ENCODE results near the gene CYP39A1.

DNA sequence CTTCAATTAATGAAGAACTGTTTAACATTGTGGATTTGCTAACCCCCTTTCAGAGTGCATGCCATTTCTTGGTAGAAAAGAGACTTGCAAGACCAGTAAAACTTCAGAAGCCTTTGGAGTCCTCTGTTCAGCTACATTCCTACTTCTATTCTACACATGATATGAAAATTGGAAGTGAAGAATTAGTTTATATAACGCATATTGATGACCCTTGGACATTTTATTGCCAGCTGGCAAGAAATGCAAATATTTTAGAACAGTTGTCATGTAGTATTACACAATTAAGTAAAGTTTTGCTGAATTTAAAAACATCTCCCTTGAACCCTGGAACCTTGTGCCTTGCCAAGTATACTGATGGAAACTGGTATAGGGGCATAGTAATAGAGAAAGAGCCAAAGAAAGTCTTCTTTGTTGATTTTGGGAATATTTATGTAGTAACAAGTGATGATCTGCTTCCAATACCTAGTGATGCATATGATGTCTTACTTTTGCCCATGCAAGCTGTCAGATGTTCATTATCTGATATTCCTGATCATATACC, 38.4 kb upstream of the CYP39A1 start:
- TF ChIP-seq, protein P1, sequence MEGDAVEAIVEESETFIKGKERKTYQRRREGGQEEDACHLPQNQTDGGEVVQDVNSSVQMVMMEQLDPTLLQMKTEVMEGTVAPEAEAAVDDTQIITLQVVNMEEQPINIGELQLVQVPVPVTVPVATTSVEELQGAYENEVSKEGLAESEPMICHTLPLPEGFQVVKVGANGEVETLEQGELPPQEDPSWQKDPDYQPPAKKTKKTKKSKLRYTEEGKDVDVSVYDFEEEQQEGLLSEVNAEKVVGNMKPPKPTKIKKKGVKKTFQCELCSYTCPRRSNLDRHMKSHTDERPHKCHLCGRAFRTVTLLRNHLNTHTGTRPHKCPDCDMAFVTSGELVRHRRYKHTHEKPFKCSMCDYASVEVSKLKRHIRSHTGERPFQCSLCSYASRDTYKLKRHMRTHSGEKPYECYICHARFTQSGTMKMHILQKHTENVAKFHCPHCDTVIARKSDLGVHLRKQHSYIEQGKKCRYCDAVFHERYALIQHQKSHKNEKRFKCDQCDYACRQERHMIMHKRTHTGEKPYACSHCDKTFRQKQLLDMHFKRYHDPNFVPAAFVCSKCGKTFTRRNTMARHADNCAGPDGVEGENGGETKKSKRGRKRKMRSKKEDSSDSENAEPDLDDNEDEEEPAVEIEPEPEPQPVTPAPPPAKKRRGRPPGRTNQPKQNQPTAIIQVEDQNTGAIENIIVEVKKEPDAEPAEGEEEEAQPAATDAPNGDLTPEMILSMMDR (IDR thresholded peaks at IDR 0.05), result no peak
- TF ChIP-seq EP300 (IDR thresholded peaks at IDR 0.05), result no peak
- no peak for TF ChIP-seq POLR2AphosphoS5 (IDR thresholded peaks at IDR 0.05)
- TF ChIP-seq POLR2A (IDR thresholded peaks at IDR 0.05), result no peak
